Pancreas (tissue), 10 donors: ENCODE results near the gene FATE1. TPM values are rescaled to one million over a fixed set of nuclear protein-coding genes. Genes with fewer than 3 reads are reported as not detected.

Source experiments
- ATAC-seq, 4 donors: fragments of 200-7000 bp; cut with Tn5 transposase; one replicate each; pipeline versions ENCODE4 v1.8.0 to v1.9.1; 2020; ENCODE audit warnings: mild to moderate bottlenecking in 4 of 4, moderate library complexity in 4 of 4
- DNase-seq, 6 donors: peaks; one replicate each; pipeline ENCODE4 v3.0.0-alpha.2; 2020
- FAIRE-seq: peaks from 2 replicates; lab custom pipeline; 2012; peaks lifted over from hg19 to GRCh38; lab: Jason Lieb, UNC
- H3K27ac ChIP-seq, 4 donors: fragments of 200-600 bp; sonication (generic); 1 replicate in 3 of 4; 2 replicates in 1 of 4; pipeline versions ENCODE4 v1.5.0 to v1.8.0; 2020
- H3K27me3 ChIP-seq, 4 donors: fragments of 200-600 bp; one replicate each; pipeline ENCODE4 v1.8.0; 2021
- H3K36me3 ChIP-seq, 3 donors: fragments of 200-600 bp; sonication (generic) in 1 of 3; one replicate each; pipeline versions ENCODE4 v1.5.0 to v1.8.0; 2020 to 2021
- H3K4me1 ChIP-seq, 3 donors: fragments of 200-600 bp; one replicate each; pipeline ENCODE4 v1.8.0; 2021
- H3K4me3 ChIP-seq, 4 donors: fragments of 200-600 bp; sonication (generic) in 2 of 4; one replicate each; pipeline versions ENCODE4 v1.5.0 to v1.8.0; 2020 to 2021
- H3K9me3 ChIP-seq, 4 donors: fragments of 200-600 bp; one replicate each; pipeline ENCODE4 v1.8.0; 2021
- WGBS, 2 donors: extraction: QIAGEN DNeasy Blood & Tissue Kit; methylation state at CpG; one replicate each; pipeline ENCODE4 v1.1.7; 2013; 5-methylcytosine and 5-hydroxymethylcytosine counted together
- intact Hi-C, 3 donors: fragments of 100-400 bp; cut with DNase I; formaldehyde crosslinking; loops; one replicate each; pipeline versions ENCODE4 v1.11.1 to v1.14.2; 2022
- polyA plus RNA-seq, 2 donors: library from polyadenylated mRNA; stranded (reverse); fragments of 200-250 nt; gene quantifications; one replicate each; pipeline ENCODE4 v1.2.3, GENCODE V29; 2013
- total RNA-seq, 6 donors: library from RNA; stranded (reverse); fragmentation: NEBNext Ultra II Directional in 4 of 6; extraction: Animal tissue kit (Norgen Biotek cat#: 25700) in 4 of 6; gene quantifications; one replicate each; pipeline versions ENCODE4 v1.2.1 to v1.2.4, GENCODE V29; 2021 to 2023
- TF ChIP-seq, protein P1 (sequence below), 4 donors: fragments of 200-600 bp; sonication (generic) in 3 of 4; IDR thresholded peaks; one replicate each; pipeline versions ENCODE4 v1.5.0 to v1.8.0; 2021; ENCODE audit warnings: antibody characterized with exemption in 4 of 4
- donor health status: healthy with polysubstance abuse.
- donor health status: DM: no; HTN: no; CAD: no; lungs with moderate emphysema.
- donor health status: DM: no; HTN: no; CAD: no.
- donor health status: control.
- donor health status: control.
- donor health status: Bipolar disorder and iron deficiency.
- donor health status: DM: yes; HTN: yes; CAD: no.
- donor health status: DM: no; HTN: no; CAD: no.
- donor health status: DM: no; HTN: no; CAD: no.
- donor health status: DM: yes; HTN: yes; CAD: no.

Gene FATE1
- total and polyA plus RNA-seq, 8 donors: 0.07 TPM; not detected in 7

DNA sequence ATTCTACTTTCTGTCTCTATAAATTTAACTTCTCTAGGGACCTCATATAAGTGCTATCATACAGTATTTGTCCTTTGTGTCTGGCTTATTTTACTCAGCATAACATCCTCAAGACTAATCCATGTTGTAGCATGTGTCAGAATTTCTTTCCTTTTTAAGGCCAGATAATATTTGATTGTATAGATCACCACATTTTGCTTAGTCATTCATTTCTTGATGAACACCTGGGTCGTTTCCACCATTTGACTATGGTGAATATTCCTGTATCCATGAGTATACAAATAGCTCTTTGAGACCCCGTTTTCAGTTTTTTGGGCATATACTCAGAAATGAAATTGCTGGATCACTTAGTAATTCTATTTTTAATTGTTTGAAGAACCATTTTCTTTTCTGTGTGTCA lies 30.7 kb downstream of the FATE1 start:
- no peak overlapping the region for H3K27ac ChIP-seq
- H3K4me3 ChIP-seq: no peak overlapping the region
- H3K9me3 ChIP-seq: no peaks in the 10 kb centered on the region
- FAIRE-seq (no peak), ATAC-seq (no peak), DNase-seq (no peak)
- H3K4me1 ChIP-seq: no peaks in the 10 kb centered on the region
- no peaks in the 10 kb centered on the region for H3K36me3 ChIP-seq
- TF ChIP-seq, protein P1, sequence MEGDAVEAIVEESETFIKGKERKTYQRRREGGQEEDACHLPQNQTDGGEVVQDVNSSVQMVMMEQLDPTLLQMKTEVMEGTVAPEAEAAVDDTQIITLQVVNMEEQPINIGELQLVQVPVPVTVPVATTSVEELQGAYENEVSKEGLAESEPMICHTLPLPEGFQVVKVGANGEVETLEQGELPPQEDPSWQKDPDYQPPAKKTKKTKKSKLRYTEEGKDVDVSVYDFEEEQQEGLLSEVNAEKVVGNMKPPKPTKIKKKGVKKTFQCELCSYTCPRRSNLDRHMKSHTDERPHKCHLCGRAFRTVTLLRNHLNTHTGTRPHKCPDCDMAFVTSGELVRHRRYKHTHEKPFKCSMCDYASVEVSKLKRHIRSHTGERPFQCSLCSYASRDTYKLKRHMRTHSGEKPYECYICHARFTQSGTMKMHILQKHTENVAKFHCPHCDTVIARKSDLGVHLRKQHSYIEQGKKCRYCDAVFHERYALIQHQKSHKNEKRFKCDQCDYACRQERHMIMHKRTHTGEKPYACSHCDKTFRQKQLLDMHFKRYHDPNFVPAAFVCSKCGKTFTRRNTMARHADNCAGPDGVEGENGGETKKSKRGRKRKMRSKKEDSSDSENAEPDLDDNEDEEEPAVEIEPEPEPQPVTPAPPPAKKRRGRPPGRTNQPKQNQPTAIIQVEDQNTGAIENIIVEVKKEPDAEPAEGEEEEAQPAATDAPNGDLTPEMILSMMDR (IDR thresholded peaks at IDR 0.05): no peak
- intact Hi-C loops: no loop called here
- H3K27me3 ChIP-seq: peaks cover 0 to 21% (median 3%) of the 10 kb centered on the region in 4 donors
- WGBS, 2 donors: 17 to 35% methylated on average over 2 of the region's 2 CpGs

DNA sequence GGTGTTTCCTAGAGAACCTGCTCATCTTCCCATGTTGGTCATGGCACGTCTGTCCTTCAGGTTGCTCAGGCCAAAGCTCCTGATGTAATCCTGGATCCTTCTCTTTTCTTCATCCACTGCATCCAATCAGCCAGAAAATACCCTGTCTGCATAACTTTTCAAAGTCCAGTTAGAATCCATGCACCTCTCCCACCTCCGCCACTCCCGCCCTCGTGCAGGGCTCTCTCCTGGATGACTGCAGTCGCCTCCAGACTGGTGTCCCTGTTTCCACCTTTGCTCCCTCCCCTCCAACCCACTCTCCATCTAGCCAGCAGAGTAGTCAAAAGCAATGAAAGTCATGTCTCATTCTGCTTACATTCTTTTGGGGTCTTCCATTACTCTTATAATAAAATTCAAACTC lies 34.7 kb downstream of the FATE1 start:
- FAIRE-seq: no peak
- H3K9me3 ChIP-seq: no peaks in the 10 kb centered on the region
- DNase-seq: no peak
- 69 to 80% methylated on average over 5 of the region's 5 CpGs for WGBS, 2 donors
- no peaks in the 10 kb centered on the region for H3K4me1 ChIP-seq
- no peak overlapping the region for H3K27ac ChIP-seq
- H3K4me3 ChIP-seq: no peak overlapping the region
- TF ChIP-seq, protein P1 (IDR thresholded peaks at IDR 0.05): no peak
- no peaks in the 10 kb centered on the region for H3K36me3 ChIP-seq
- intact Hi-C loops: loop anchor here in 2 of 3 donors (5.0 to 10.0 kb wide), 3 partner anchors 882 to 1064 kb away; partner anchors contain the start of gene GABRQ (in 1 of the 2)
- ATAC-seq: no peak
- peaks cover 0 to 25% (median 3%) of the 10 kb centered on the region in 4 donors for H3K27me3 ChIP-seq

DNA sequence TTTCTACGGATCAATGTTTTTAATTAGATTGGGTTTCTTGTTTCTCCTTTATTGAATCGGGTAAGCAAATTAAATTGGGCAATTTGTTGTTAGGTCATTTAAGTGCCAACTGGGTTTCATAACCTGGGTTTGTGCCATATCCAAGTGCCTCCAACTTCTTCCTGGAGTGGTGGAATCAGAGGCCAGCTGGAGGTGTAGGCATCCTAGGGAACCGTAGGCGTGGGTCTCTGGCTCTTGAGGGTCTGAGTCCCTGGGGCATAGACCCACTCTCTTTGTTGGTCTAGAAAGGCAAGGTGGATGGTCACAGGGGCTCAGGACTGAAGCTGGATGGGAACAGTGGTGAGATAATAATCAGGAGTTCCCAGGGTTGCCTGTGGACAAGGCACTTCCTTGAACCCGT lies 37.0 kb downstream of the FATE1 start:
- FAIRE-seq: no peak
- no peak for ATAC-seq

DNA sequence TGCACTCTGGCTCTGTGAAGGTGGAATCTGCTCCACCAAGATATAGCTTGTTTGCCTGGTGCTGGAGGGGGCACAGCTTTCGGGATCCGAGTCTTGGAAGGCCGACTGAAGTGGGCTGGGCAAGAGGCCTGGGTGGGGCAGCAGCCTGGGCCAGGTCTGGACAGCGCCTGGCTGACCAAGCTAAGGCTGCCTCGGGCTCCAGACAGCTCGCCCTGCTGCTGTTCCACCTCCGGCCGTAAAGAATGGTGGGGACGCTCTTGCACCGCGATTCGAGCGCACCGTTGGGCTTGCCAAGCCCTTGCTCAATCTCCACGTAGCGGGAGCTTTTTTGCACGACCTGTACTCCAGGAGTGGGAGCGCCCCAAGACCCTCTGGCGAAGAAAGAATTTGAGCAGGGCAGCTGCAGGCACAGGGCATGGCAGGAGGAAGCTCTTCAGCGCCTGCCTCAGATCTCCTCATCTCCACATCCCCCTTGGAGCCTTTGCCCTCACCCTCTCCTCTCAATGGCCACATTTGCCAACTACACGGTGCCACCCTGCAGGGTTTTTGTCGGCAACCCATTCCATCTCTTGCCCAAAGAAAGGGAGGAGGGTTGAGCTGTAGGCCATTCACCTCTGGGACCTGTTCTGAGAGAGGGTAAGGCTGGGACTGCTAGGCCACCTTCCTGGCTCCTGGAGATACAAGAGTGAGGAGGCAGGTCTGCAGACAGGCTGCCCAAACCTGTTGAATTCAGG lies 37.6 kb downstream of the FATE1 start:
- TF ChIP-seq, protein P1 (IDR thresholded peaks at IDR 0.05): peak; percentile 64 to 87 (median 86)
- Histone ChIP-seq H3K4me1 (no peaks in the 10 kb centered on the region), H3K27ac (no peak overlapping the region), H3K36me3 (no peaks in the 10 kb centered on the region), H3K9me3 (no peaks in the 10 kb centered on the region), H3K4me3 (no peak overlapping the region), H3K27me3 (peaks cover 0 to 21% (median 0%) of the 10 kb centered on the region in 4 donors)
- ATAC-seq (peak; percentile 94 to 98 (median 96)), FAIRE-seq (no peak), DNase-seq (peak; percentile 22 to 85 (median 66))
- WGBS, 2 donors: 6 to 7% methylated on average over 22 of the region's 22 CpGs
- intact Hi-C loops: loop anchor here in 2 of 3 donors (5.0 to 10.0 kb wide), 3 partner anchors 879 to 1061 kb away; partner anchors contain the start of gene GABRQ (in 1 of the 2)

More for the DNA sequence above, 37.0 kb downstream of the FATE1 start:
- Histone ChIP-seq H3K4me1 (no peaks in the 10 kb centered on the region), H3K9me3 (no peaks in the 10 kb centered on the region), H3K36me3 (no peaks in the 10 kb centered on the region), H3K27me3 (peaks cover 0 to 25% (median 0%) of the 10 kb centered on the region in 4 donors), H3K27ac (no peak overlapping the region), H3K4me3 (no peak overlapping the region)
- intact Hi-C loops: loop anchor here in 2 of 3 donors (5.0 to 10.0 kb wide), 3 partner anchors 879 to 1062 kb away; partner anchors contain the start of gene GABRQ (in 1 of the 2)
- DNase-seq: no peak
- TF ChIP-seq, protein P1 (IDR thresholded peaks at IDR 0.05): no peak
- WGBS, 2 donors: 19 to 33% methylated on average over 5 of the region's 5 CpGs
